GM19455 (cell line): Measurements from ENCODE around the gene PCDHB2.
"Not testable (repeated sequence)": the region's sequence is repeated elsewhere in the genome, so short reads cannot be mapped to it uniquely, and the experiment has no call there.

Experiments used
- ATAC-seq: cut with Tn5 transposase; IDR thresholded peaks from one replicate; pipeline ENCODE4 v1.9.1; 2021; ENCODE audit not compliant: unreplicated experiment

PCDHB2 gene

DNA sequence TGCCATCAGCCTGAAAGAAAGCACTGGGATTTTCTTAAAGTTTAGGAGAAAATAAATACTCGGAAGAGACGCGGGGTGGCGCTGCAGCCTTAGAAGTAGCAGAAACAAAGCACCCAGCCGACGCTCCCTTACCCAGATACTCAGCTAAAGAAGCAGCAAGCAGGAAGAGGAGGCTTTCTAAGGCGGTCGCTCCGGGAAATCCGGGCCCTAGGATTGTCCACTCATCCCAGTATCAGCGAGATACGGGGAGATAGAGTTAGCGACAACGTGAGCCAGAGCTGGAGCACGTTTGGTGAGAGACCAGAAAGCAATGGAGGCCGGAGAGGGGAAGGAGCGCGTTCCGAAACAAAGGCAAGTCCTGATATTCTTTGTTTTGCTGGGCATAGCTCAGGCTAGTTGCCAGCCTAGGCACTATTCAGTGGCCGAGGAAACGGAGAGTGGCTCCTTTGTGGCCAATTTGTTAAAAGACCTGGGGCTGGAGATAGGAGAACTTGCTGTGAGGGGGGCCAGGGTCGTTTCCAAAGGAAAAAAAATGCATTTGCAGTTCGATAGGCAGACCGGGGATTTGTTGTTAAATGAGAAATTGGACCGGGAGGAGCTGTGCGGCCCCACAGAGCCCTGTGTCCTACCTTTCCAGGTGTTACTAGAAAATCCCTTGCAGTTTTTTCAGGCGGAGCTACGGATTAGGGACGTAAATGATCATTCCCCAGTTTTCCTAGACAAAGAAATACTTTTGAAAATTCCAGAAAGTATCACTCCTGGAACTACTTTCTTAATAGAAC, at the start of gene PCDHB2:
TSS of gene PCDHB2 (plus strand) at position 135 of the 782 bp plus-strand sequence. CDS start at position 311, 176 bp downstream.
- ATAC-seq: no peak

DNA sequence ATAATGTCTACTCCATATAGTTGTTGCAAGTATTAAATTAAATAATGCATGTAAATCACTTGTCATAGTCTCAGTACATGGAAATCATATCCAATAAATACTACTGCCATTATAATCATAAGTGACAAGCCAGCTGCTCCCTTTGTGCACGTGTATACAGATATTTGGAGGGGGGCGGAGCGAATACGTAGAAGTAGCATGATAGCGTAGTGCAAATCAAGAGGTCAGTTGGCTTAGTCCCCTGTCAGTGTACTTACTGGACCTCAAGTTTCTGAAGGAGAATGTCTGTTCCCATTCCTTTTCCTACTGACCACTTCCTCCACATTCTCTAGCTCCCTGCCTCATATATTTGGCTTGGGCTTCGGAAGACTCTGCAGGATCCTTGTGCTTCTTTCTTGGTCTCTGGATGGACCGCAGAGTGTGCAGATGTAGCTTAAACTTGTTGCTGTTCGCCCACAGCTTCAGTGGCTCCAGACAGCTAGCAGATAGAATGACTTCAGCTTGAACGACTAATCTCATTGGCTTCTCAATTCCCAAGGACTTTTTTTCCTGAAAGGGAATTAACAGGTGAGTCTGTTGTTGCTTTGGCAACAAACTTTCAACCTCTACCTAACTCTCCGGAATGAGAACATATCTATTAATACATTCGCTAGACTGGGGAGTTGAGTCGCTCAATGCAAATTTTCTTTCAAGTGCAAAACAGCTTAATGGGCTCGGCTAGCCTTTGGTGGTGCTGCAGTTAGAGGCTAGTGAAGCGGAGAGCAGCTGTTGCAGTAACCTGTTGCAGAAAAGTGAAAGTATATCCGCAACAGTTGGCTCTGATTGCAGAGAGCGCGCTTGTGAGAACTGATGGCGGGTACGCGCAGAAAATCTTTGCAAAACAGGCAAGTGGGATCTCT, 43.5 kb upstream of the PCDHB2 start, which contains the start of gene PCDHB1:
TSS of gene PCDHB1 (plus strand) at position 753 of the 899 bp plus-strand sequence. CDS start at position 850, 97 bp downstream.
- ATAC-seq: no peak

DNA sequence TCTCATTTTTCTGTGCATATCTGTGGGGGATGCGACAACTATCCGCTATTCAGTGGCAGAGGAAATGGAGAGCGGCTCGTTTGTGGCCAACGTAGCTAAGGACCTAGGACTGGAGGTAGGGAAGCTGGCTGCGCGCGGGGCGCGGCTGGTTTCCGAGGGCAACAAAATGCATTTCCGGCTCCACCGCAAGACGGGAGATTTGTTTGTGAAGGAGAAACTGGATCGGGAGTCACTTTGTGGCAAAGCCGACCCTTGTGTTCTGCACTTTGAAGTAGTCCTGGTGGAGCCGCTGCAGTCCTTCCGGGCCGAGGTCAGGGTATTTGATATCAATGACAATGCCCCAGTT, 42.9 kb upstream of the PCDHB2 start:
- no peak for ATAC-seq

DNA sequence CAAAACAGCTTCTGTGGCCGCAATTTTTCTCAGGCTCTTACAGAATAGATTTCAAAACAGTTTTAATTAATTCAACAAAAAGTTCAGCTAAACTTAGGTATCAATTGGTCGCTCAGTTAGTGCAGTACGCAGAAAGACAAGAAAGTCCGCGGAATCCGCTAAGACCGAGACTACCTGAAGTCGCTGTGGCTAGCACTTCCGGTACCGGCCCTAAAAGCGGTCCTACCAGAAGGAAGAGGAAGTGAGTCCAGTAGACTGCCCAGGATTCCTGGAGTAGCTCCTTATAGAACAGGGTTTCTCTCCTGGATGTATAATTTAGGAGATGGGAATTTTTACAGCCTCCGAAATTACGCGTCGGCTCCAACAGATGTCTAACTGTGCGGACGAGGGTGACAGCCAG, 16.6 kb upstream of the PCDHB2 start:
- ATAC-seq: no peak

DNA sequence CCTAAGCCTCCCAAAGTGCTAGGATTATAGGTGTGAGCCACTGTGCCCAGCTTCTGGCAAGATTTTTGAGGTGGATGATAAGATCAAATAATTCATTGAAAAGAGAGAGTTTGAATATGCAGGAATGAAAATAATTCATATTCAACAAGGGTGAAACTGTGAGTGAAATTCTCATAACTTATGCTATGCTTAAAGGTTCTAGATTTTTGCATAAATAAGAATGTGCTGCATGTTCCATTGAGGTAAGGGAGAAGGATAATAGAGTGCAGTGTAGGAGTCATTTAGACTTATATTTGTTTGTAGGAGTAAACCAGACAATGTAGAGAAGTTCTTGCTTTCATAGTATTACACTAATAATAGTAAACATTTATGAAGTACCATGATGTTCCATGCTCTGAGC, 12.2 kb upstream of the PCDHB2 start:
- no peak for ATAC-seq

DNA sequence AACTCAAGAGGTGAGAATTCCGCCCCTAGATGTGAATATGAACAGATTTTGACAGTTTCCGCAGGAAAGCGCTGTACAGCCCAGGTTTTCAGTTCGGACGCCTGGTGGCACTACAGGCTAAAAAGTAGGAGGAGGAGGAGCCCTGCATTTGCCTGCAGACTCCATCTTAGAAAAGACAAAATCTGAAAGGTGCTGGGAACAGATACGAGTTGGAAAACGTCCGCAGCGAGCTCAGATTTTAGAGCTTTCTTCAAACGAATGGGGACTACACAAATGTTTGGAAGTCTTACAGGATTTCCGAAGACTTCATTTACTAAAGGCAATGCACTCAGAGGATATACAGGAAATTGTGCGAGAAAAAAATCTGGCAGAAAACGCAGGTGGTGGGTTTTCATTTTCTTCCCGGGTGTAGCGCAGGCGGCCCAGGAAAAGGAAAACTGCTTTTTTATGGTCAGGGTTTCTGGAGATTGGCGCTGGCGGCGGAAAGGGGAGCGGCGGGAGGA, 9.9 kb upstream of the PCDHB2 start:
- ATAC-seq: no peak

DNA sequence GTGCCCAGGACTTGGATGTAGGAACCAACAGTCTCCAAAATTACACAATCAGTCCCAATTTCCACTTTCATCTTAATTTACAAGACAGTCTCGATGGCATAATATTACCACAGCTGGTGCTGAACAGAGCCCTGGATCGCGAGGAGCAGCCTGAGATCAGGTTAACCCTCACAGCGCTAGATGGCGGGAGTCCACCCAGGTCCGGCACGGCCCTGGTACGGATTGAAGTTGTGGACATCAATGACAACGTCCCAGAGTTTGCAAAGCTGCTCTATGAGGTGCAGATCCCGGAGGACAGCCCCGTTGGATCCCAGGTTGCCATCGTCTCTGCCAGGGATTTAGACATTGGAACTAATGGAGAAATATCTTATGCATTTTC, 837 bp downstream of the PCDHB2 start:
- ATAC-seq: no peak

DNA sequence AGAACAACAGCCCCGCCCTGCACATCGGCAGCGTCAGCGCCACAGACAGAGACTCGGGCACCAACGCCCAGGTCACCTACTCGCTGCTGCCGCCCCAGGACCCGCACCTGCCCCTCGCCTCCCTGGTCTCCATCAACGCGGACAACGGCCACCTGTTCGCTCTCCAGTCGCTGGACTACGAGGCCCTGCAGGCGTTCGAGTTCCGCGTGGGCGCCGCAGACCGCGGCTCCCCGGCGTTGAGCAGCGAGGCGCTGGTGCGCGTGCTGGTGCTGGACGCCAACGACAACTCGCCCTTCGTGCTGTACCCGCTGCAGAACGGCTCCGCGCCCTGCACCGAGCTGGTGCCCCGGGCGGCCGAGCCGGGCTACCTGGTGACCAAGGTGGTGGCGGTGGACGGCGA, 1.8 kb downstream of the PCDHB2 start:
- ATAC-seq: not testable (repeated sequence)

DNA sequence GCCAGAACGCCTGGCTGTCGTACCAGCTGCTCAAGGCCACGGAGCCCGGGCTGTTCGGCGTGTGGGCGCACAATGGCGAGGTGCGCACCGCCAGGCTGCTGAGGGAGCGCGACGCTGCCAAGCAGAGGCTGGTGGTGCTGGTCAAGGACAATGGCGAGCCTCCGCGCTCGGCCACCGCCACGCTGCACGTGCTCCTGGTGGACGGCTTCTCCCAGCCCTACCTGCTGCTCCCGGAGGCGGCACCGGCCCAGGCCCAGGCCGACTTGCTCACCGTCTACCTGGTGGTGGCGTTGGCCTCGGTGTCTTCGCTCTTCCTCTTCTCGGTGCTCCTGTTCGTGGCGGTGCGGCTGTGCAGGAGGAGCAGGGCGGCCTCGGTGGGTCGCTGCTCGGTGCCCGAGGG, 2.2 kb downstream of the PCDHB2 start:
- not testable (repeated sequence) for ATAC-seq

DNA sequence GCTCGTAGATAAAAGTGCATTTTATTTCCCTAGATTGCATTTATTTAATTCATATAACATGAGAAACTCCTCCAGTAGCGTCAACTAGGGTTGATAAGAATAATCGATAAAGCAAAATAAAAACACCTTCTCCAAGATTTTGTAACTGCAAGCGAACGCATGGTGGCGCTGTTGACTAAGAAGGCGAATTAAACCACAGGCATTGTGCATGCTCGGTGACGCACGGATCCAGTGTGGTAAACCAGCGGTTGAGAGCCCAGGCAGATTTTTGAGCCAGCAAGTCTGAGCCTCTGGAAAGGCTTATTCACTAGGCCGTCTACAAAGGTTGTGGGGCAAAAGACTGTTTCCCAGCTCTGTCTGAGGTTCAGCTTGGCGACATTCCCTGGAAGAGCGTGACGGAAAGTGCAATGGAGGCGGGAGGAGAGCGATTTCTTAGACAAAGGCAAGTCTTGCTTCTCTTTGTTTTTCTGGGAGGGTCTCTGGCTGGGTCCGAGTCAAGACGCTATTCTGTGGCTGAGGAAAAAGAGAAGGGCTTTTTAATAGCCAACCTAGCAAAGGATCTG, 5.9 kb downstream of the PCDHB2 start, which contains the start of gene PCDHB3:
TSS of gene PCDHB3 (plus strand) at position 231 of the 563 bp plus-strand sequence. CDS start at position 408, 177 bp downstream.
- ATAC-seq: no peak

DNA sequence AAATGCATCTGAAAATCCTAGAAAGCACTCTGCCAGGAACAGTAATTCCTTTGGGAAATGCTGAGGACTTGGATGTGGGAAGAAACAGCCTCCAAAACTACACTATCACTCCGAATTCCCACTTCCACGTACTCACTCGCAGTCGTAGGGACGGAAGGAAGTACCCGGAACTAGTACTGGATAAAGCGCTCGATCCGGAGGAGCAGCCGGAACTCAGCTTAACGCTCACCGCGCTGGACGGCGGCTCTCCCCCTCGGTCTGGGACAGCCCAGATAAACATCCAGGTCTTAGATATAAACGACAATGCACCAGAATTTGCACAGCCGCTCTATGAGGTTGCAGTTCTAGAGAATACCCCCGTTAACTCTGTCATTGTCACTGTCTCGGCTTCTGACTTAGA, 6.6 kb downstream of the PCDHB2 start:
- no peak for ATAC-seq

DNA sequence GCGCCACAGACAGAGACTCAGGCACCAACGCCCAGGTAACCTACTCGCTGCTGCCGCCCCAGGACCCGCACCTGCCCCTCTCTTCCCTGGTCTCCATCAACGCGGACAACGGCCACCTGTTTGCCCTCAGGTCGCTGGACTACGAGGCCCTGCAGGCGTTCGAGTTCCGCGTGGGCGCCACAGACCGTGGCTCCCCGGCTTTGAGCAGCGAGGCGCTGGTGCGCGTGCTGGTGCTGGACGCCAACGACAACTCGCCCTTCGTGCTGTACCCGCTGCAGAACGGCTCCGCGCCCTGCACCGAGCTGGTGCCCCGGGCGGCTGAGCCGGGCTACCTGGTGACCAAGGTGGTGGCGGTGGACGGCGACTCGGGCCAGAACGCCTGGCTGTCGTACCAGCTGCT, 7.7 kb downstream of the PCDHB2 start:
- ATAC-seq: not testable (repeated sequence)

DNA sequence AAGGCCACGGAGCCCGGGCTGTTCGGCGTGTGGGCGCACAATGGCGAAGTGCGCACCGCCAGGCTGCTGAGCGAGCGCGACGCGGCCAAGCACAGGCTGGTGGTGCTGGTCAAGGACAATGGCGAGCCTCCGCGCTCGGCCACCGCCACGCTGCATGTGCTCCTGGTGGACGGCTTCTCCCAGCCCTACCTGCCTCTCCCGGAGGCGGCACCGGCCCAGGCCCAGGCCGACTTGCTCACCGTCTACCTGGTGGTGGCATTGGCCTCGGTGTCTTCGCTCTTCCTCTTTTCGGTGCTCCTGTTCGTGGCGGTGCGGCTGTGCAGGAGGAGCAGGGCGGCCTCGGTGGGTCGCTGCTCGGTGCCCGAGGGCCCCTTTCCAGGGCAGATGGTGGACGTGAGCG, 8.1 kb downstream of the PCDHB2 start:
- ATAC-seq: not testable (repeated sequence)

DNA sequence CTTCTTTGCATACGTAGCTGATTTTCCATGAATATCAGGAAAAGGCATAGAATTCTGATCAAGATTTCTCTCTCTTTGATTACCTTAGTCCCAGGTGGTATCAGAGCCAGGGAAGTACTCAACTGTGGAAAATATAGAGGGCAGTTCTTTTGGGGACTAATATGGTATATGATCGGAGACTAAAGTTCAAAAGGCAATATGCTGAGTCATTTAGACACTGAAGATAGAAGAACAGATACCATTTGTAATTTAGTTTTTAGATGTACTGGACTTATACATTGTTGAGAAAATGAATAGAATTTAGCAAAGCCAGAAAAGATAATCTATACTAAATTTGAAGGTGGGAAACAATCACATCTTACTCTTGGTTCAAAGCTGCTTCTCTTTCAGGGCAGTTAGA, 10.9 kb downstream of the PCDHB2 start:
- no peak for ATAC-seq

DNA sequence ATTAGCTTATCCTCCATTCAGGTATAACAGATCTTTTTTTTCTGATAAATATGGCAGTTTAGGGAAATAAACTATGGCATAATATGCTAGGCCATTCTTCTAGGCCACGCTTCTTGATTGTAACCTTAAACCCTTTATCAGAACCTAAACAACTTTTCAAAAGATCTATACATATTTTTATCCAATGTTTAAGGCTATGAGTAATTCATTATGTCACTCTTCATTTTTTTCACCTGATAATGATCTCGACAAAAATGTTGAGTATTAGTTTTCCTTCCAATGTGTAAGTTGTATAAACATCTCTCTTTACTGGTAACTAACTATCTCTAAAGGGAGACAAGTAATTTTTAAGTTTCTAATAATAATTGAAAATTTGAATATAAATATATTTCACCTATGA, 24.8 kb downstream of the PCDHB2 start:
- no peak for ATAC-seq

DNA sequence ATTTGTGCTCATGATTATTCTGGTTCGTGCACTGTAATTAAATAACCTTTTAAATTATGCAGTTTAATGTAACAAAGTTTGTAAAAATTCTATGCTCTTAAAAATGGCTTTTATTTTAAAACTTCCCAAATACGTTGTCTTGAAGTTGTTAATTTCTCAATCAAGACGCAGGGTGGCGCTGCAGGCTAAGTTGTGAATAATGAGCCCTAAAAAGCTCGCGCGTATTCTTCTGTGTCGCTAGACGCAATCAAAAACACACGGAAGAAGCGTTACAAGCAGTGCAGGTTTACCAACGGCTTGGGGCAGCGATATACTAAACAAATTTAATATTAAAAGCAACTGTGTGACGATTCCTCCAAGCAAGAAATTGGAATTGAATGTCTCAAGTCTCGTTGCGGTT, 27.1 kb downstream of the PCDHB2 start, which contains the start of gene PCDHB4:
TSS of gene PCDHB4 (plus strand) at position 256 of the 400 bp plus-strand sequence. CDS start 181 bp downstream, outside the sequence.
- ATAC-seq: no peak

DNA sequence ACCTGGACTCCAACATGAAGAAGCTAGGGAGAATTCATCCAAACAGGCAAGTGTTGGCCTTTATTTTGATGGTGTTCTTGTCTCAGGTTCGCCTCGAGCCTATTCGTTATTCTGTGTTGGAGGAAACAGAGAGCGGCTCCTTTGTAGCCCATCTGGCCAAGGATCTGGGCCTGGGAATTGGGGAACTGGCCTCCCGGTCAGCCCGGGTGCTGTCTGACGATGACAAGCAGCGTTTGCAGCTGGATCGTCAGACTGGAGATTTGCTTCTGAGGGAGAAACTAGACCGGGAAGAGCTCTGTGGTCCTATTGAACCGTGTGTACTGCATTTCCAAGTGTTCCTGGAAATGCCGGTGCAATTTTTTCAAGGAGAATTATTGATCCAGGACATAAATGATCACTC, 27.6 kb downstream of the PCDHB2 start:
- ATAC-seq: no peak

DNA sequence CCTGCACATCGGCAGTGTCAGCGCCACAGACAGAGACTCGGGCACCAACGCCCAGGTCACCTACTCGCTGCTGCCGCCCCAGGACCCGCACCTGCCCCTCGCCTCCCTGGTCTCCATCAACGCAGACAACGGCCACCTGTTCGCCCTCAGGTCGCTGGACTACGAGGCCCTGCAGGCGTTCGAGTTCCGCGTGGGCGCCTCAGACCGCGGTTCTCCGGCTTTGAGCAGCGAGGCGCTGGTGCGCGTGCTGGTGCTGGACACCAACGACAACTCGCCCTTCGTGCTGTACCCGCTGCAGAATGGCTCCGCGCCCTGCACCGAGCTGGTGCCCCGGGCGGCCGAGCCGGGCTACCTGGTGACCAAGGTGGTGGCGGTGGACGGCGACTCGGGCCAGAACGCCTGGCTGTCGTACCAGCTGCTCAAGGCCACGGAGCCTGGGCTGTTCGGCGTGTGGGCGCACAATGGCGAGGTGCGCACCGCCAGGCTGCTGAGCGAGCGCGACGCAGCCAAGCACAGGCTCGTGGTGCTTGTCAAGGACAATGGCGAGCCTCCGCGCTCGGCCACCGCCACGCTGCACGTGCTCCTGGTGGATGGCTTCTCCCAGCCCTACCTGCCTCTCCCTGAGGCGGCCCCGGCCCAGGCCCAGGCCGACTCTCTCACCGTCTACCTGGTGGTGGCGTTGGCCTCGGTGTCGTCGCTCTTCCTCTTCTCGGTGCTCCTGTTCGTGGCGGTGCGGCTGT, 29.2 kb downstream of the PCDHB2 start:
- ATAC-seq: not testable (repeated sequence)

DNA sequence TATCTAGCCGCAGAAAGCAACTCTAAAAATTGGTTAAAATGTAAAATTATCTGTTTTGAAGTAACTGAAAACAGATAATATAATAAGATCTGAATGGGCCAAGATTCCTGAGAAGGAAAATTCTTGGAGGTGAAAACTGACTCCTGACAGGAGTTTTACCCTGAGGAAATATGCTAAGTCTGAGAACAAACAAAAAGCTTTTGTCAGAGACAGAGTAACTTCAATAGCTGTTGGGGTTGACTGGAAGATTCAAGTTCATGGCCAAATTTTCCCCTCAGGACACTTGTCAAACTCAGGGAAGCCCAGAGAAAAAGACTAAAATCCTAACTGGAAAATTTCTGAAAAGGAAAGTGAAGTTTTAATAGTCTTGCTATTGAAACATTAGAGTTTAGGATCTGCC, 32.9 kb downstream of the PCDHB2 start:
- ATAC-seq: no peak

DNA sequence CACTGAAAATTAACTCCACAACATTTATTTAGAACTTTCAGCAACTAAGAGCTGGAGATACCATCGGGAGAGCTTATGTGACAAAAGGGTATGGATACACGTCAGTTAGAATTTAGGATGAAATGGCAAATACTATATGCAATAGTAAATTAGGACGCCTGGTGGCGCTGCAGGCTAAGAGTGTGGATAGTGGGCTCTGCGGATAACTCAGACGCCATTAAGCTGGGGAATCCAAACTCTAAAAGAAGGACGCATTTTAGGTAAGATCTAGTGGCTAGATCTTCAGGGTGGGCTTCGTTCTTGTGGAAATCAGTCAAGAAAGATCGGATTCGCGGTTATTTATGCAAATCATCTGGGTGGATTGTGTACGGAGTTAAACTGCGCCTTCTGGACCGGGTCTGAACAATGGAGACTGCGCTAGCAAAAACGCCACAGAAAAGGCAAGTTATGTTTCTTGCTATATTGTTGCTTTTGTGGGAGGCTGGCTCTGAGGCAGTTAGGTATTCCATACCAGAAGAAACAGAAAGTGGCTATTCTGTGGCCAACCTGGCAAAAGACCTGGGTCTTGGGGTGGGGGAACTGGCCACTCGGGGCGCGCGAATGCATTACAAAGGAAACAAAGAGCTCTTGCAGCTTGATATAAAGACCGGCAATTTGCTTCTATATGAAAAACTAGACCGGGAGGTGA, 40.8 kb downstream of the PCDHB2 start, which contains the start of gene PCDHB5:
TSS of gene PCDHB5 (plus strand) at position 177 of the 688 bp plus-strand sequence. CDS start at position 406, 229 bp downstream.
- ATAC-seq: no peak
